ENCODE measurements around the gene BRINP3. TPM values are rescaled to one million over a fixed set of nuclear protein-coding genes. Genes with fewer than 3 reads are reported as not detected.

BRINP3 gene
- total RNA-seq, 4 donors from 2014 or later, result 0.20 TPM; not detected in 3

- H3K27ac ChIP-seq, result no peak overlapping the region
- intact Hi-C loops (cut with DNase I; ENCODE audit: low total_unique reads), result no loop called here
- no peaks in the 10 kb centered on the region for H3K27me3 ChIP-seq
- H3K9me3 ChIP-seq, result no peaks in the 10 kb centered on the region
- in situ Hi-C loops (cut with MboI; ENCODE audit: low sequenced_read_pairs in 4 of 4), result no loop called here
- no peak overlapping the region for H3K4me3 ChIP-seq
- DNase-seq (no peak), ATAC-seq (no peak)
- TF ChIP-seq CTCF (IDR thresholded peaks at IDR 0.05 in 4 of 5, conservative IDR thresholded peaks at IDR 0.05 in 1 of 5), result no peak
- no peak for TF ChIP-seq POLR2A (IDR thresholded peaks at IDR 0.05)
- no peaks in the 10 kb centered on the region for H3K4me1 ChIP-seq
- H3K36me3 ChIP-seq, result no peaks in the 10 kb centered on the region
These were observed 285.0 kb downstream of the BRINP3 start for GRCh38 chr1:190192627-190193026.

- Histone ChIP-seq H3K27me3 (no peaks in the 10 kb centered on the region), H3K36me3 (no peaks in the 10 kb centered on the region), H3K4me3 (no peak overlapping the region), H3K27ac (no peak overlapping the region), H3K4me1 (no peaks in the 10 kb centered on the region), H3K9me3 (no peaks in the 10 kb centered on the region)
- DNase-seq, result no peak
- no peak for TF ChIP-seq POLR2A (IDR thresholded peaks at IDR 0.05)
- TF ChIP-seq CTCF (IDR thresholded peaks at IDR 0.05 in 4 of 5, conservative IDR thresholded peaks at IDR 0.05 in 1 of 5), result no peak
- in situ Hi-C loops (cut with MboI; ENCODE audit: low sequenced_read_pairs in 4 of 4), result no loop called here
- ATAC-seq, result no peak
- intact Hi-C loops (cut with DNase I; ENCODE audit: low total_unique reads), result no loop called here
These were observed 294.1 kb downstream of the BRINP3 start for GRCh38 chr1:190183588-190183987.

GRCh38 chr1:190179817-190180216 lies 297.8 kb downstream of the BRINP3 start:
- DNase-seq (no peak), ATAC-seq (no peak)
- Histone ChIP-seq H3K27me3 (no peaks in the 10 kb centered on the region), H3K27ac (no peak overlapping the region), H3K36me3 (no peaks in the 10 kb centered on the region), H3K9me3 (no peaks in the 10 kb centered on the region), H3K4me1 (no peaks in the 10 kb centered on the region), H3K4me3 (no peak overlapping the region)
- in situ Hi-C loops (cut with MboI; ENCODE audit: low sequenced_read_pairs in 4 of 4), result no loop called here
- no peak for TF ChIP-seq CTCF (IDR thresholded peaks at IDR 0.05 in 4 of 5, conservative IDR thresholded peaks at IDR 0.05 in 1 of 5)
- intact Hi-C loops (cut with DNase I; ENCODE audit: low total_unique reads), result no loop called here

GRCh38 chr1:190178827-190179226 lies 298.8 kb downstream of the BRINP3 start:
- no peak for ATAC-seq
- Histone ChIP-seq H3K36me3 (no peaks in the 10 kb centered on the region), H3K27ac (no peak overlapping the region), H3K27me3 (no peaks in the 10 kb centered on the region), H3K4me1 (no peaks in the 10 kb centered on the region), H3K9me3 (no peaks in the 10 kb centered on the region), H3K4me3 (no peak overlapping the region)
- in situ Hi-C loops (cut with MboI; ENCODE audit: low sequenced_read_pairs in 4 of 4) (no loop called here), intact Hi-C loops (cut with DNase I; ENCODE audit: low total_unique reads) (no loop called here)
- DNase-seq, result no peak
- TF ChIP-seq POLR2A (IDR thresholded peaks at IDR 0.05), result no peak
- TF ChIP-seq CTCF (IDR thresholded peaks at IDR 0.05 in 4 of 5, conservative IDR thresholded peaks at IDR 0.05 in 1 of 5), result no peak

GRCh38 chr1:190177555-190177954 lies 300.1 kb downstream of the BRINP3 start:
- Histone ChIP-seq H3K36me3 (no peaks in the 10 kb centered on the region), H3K27me3 (no peaks in the 10 kb centered on the region), H3K27ac (no peak overlapping the region), H3K4me3 (no peak overlapping the region), H3K9me3 (no peaks in the 10 kb centered on the region), H3K4me1 (no peaks in the 10 kb centered on the region)
- intact Hi-C loops (cut with DNase I; ENCODE audit: low total_unique reads) (no loop called here), in situ Hi-C loops (cut with MboI; ENCODE audit: low sequenced_read_pairs in 4 of 4) (no loop called here)
- DNase-seq, result no peak
- TF ChIP-seq CTCF (IDR thresholded peaks at IDR 0.05 in 4 of 5, conservative IDR thresholded peaks at IDR 0.05 in 1 of 5), result no peak
- ATAC-seq, result no peak

Data from gastrocnemius medialis (tissue), 4 donors.